ENCODE data around the gene TNFRSF4.

The TNFRSF4 gene

DNA sequence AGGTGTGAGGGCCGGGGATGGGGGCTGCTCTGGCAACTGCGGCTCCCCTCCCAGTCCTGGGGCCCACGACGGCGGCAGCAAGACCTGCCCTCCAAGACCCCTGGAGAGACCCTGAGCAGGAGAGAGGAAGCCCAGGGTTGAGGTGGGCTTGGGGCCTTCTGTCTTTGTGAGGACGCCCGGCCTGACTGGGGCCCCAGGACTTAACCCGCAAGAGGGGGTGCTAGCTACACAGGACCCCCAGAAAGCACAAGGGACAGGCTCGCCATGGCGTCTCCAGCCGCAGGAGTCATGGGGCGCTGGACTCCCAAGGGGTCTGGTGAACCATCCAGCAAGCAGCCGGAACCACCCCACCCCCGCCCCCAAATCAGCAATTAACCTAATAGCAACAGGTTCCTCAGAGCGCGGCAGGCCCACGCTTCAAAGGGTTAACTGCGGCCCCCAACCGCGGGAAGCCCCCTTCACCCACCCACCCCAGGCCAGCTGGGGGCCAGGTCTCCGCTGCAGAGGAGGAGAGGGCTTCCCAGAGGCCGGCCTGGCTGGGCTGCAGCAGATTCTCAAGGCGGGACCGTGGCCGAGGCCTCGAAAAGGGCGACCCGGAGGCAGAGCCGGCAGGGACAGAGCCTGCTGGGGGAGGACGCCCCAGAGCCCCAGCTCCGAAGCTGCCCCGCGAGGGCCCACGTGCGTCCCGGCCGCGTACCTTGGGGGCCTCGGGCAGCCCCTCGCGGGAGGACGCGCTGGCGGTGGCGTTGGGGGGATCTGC, 32.0 kb upstream of the TNFRSF4 start:
- no peak overlapping the region for H3K4me3 ChIP-seq (ENCODE audit: low read depth, low read length)
- ChIA-PET CTCF (no interaction called here), POLR2A (interaction anchor here (0.7 kb wide), 1 partner anchor 19 kb away, joined by 4 read pairs; no protein-coding TSS in a partner anchor)
- TF ChIP-seq, protein P1, sequence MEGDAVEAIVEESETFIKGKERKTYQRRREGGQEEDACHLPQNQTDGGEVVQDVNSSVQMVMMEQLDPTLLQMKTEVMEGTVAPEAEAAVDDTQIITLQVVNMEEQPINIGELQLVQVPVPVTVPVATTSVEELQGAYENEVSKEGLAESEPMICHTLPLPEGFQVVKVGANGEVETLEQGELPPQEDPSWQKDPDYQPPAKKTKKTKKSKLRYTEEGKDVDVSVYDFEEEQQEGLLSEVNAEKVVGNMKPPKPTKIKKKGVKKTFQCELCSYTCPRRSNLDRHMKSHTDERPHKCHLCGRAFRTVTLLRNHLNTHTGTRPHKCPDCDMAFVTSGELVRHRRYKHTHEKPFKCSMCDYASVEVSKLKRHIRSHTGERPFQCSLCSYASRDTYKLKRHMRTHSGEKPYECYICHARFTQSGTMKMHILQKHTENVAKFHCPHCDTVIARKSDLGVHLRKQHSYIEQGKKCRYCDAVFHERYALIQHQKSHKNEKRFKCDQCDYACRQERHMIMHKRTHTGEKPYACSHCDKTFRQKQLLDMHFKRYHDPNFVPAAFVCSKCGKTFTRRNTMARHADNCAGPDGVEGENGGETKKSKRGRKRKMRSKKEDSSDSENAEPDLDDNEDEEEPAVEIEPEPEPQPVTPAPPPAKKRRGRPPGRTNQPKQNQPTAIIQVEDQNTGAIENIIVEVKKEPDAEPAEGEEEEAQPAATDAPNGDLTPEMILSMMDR (IDR thresholded peaks at IDR 0.05; ENCODE audit: insufficient read depth, low read length, missing control alignments): no peak
- DNase-seq (ENCODE audit: low read depth, low spot score): no peak

DNA sequence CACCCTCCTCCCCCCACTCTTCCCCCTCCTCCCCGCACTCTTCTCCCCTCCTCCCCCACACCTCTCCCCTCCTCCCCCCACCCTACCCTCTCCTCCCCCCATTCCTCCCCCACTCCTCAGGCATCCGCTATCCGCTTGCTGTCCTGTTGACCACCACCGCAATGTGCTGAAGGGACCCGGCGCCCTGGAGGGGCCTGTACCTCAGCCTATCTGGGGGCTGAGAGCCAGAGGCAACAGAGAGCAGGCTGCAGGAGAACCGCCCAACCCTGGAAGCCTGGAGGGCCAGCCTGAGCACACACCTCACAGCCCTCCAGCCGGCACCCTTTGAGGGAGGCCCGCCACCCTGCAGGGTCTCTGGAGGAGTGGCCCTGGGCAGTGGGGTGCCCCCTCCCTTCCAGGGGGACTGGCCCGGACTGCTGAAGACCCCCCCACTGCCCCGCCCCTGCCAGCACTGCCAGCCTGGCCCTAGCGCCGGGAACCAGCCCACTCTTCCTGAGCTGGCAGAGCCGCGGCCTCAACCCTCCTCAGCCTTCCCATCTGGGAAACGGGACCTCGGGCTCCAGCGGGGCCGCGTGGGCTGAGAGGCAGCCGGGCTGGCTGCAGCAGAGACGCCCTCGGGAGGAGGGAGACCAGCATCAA, 31.3 kb upstream of the TNFRSF4 start:
- H3K4me3 ChIP-seq (ENCODE audit: low read depth, low read length): no peak overlapping the region
- TF ChIP-seq, protein P1 (IDR thresholded peaks at IDR 0.05; ENCODE audit: insufficient read depth, low read length, missing control alignments): no peak
- ChIA-PET CTCF (no interaction called here), POLR2A (no interaction called here)
- DNase-seq (ENCODE audit: low read depth, low spot score): no peak

DNA sequence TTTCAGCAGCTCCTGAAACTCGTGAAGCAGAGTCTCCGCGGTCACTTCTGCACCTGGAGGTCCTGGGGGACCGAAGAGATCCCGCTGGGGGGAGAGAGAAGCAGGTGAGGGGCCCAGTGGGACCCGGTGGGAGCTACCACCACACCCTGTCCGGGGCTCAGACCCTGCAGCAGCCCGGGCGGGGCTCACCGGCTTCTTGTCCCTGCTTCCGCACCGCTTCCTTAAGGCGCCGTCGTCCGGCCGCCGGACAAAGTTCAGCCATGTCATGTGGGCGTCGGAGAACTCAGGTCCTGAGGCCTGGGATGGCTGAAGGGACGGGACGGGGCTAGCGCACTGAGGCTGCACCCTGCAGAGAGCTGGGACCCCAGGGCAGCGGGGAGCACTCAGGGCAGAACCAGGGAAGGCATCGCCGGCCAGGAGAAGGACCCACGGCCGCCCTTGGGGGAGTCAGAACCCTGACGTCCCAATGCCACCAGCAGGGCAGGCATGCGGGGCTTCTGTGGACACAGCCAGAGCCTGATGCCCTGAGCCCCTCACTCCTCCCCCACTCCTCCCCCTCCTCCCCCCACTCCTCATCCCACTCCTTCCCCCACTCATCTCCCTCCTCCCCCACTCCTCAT, 30.3 kb upstream of the TNFRSF4 start:
- DNase-seq (ENCODE audit: low read depth, low spot score): no peak
- TF ChIP-seq, protein P1 (IDR thresholded peaks at IDR 0.05; ENCODE audit: insufficient read depth, low read length, missing control alignments): no peak
- no peak overlapping the region for H3K4me3 ChIP-seq (ENCODE audit: low read depth, low read length)
- ChIA-PET POLR2A (no interaction called here), CTCF (interaction anchor here (1.4 kb wide), 1 partner anchor 123 kb away, joined by 5 read pairs; no protein-coding TSS in a partner anchor)

DNA sequence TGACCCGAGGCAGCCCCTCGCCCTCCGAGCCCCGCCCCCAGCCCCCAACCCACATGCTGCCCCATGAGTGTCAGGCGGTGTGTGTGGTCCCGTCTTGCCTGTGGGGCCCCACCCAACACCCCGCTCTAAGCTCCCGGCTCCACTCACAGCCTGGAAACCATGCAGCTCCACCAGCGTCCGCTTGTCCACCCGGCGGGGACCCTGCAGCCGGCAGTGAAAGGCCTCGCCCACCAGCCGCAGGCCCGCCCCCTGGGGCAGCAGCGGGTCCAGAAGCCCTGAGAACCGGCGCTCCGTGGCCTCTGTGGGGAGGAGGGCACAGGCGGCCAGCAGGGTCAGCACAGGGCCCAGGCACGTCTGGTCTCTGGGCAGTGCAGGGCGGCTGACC, 29.8 kb upstream of the TNFRSF4 start:
- ChIA-PET CTCF (interaction anchor here (1.4 kb wide), 1 partner anchor 122 kb away, joined by 5 read pairs; no protein-coding TSS in a partner anchor), POLR2A (no interaction called here)
- TF ChIP-seq, protein P1 (IDR thresholded peaks at IDR 0.05; ENCODE audit: insufficient read depth, low read length, missing control alignments): no peak
- H3K4me3 ChIP-seq (ENCODE audit: low read depth, low read length): no peak overlapping the region
- DNase-seq (ENCODE audit: low read depth, low spot score): no peak

DNA sequence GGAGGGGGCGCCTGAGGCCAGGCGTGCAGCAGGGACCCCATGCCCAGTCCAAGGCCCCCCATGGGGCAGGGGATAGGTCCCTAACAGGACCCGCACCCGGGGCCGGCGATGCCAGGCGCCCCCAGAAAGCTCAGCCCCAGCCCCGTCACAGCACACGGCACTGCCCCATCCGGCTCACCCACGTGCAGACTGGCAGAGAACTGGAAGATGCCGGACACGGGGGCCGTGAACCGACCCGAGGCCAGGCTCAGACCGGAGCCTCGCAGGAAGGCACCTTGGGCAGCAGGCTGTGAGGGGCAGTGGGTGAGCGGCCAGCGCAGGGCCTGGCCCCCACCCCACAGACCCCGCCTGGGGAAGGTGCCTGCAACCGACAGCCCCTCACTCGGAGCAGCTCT, 29.3 kb upstream of the TNFRSF4 start:
- POLR2A ChIA-PET: no interaction called here
- no peak for DNase-seq (ENCODE audit: low read depth, low spot score)
- H3K4me3 ChIP-seq (ENCODE audit: low read depth, low read length): no peak overlapping the region
- TF ChIP-seq, protein P1 (IDR thresholded peaks at IDR 0.05; ENCODE audit: insufficient read depth, low read length, missing control alignments): no peak
- CTCF ChIA-PET: interaction anchor here (1.4 kb wide), 1 partner anchor 122 kb away, joined by 5 read pairs; no protein-coding TSS in a partner anchor
